ENCODE data around the gene LINGO1. TPM values are rescaled to one million over a fixed set of nuclear protein-coding genes. Genes with fewer than 3 reads are reported as not detected.

LINGO1 gene
- total RNA-seq, 1 donor from 2014 or later, result 0.78 TPM

DNA sequence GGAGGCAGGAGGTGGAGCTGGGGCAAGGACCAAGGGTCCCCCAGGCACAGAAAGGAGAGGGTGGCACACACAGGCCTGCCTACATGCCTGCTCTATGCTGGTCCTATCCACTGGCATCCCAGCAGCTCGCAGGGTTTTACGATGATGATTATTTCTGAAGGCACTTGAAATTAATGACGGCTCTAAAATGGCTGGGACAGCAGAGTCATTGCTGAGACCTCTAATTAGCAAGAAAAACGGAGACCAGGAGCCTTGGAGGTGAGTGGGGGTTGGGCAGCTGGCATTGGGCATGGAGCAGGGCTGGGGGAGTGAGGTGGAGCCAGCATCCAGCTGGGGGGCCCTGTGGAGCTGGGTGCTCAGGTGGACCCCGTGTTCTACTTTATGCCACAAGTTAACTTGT, 3.5 kb upstream of the LINGO1 start:
- DNase-seq (ENCODE audit: missing footprints), result peak; percentile 11
- no peak for ATAC-seq
- intact Hi-C loops (cut with DNase I), result no loop called here

DNA sequence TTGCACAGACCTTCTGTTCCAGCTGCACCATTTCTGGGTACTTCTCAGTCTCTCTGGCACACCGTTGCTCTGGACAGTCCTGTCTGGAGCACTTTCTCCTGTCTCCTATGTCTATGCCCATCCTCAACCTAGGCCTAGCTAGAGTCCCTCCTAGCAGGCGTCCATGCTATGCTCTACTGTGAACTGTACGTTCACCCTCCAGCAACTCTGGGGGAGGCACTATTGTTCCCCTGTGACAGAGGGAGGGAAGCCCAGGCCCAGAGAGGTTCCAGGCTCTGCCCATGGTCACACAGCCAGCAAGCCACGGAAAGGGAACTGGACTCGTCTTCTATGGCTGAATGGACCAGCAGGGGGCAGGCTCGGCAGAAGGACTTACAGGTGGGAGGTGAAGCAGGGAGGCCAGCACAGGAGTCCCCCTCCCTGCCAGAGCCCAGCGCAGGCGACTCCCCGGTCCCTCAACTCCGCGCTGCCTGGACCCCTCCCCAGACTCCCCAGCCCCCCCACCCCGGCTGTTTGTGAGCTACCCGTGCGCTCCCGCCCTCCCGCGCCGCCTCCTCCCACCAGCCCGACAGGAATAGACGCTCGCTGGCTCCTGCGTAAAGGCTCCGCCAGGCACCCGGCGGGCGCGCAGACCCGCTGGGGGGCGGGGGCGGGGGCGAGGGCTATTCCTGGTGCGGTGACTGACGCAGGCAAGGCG, 1.7 kb upstream of the LINGO1 start:
- no peak for ATAC-seq

DNA sequence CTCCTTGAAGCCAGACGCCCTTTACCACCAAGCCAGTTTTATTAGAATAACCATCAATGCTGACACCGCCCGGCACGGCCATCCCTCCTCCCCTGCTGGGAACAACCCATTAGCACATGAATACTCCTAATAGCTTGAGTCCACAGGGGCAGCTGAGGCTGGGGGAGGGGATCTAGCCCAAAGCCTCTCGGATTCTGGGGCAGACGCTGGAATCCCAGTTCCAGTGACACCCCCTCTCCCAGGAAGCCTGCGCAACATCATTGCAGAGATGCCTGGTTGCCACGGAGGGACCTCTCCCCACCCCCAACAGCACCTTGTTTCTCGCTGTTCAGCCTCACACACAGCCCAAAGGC, 1.2 kb upstream of the LINGO1 start:
- DNase-seq (ENCODE audit: missing footprints) (peak; percentile 68), ATAC-seq (no peak)
- intact Hi-C loops (cut with DNase I), result loop anchor here (1.0 to 5.0 kb wide), 2 partner anchors 187 to 527 kb away; no protein-coding TSS in a partner anchor

More for the DNA sequence above, 1.7 kb upstream of the LINGO1 start:
- intact Hi-C loops (cut with DNase I), result loop anchor here (5.0 kb wide), 1 partner anchor 527 kb away; no protein-coding TSS in a partner anchor
- peak; percentile 77 for DNase-seq (ENCODE audit: missing footprints)

DNA sequence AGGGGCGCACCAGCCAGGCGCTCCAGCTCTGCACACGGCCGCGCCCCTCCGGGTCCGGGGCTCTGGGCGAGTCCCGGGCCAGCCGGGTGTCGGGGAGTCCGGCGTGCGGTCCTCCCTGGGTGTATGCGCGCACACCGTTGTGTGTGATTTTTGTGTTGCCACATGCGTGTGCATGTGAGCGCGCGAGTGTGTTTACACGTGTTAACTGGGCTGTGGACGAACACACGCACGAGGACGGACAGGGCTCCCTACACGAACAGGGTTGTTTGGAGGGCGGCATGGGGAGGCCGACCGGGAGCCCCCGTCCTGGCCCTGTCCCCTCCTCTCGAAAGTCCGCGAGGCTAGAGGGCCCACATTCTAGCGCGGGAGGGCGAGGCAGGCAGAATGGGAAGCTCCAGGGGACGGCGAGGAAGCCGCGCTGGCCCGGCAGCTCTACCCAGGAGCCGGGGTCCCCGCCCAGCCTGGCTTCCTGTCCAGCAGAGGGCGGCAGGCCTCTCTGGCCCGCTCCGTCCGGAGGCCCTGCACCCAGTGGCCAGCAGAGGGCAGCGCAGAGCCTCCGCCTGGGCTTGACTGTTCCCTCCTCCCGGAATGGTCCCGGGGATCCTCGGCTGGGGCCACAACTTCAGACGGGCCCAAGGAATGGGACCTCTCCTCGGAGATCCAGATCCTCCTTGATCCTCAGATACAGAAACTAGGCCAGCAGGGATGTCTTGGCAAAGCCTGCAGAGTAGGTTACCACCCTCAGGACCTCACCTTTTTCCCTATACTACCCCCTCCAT, 611 bp upstream of the LINGO1 start:
- intact Hi-C loops (cut with DNase I), result loop anchor here (1.0 to 5.0 kb wide), 2 partner anchors 188 to 526 kb away; no protein-coding TSS in a partner anchor
- peak; percentile 96 for ATAC-seq
- peak; percentile 94 for DNase-seq (ENCODE audit: missing footprints)

DNA sequence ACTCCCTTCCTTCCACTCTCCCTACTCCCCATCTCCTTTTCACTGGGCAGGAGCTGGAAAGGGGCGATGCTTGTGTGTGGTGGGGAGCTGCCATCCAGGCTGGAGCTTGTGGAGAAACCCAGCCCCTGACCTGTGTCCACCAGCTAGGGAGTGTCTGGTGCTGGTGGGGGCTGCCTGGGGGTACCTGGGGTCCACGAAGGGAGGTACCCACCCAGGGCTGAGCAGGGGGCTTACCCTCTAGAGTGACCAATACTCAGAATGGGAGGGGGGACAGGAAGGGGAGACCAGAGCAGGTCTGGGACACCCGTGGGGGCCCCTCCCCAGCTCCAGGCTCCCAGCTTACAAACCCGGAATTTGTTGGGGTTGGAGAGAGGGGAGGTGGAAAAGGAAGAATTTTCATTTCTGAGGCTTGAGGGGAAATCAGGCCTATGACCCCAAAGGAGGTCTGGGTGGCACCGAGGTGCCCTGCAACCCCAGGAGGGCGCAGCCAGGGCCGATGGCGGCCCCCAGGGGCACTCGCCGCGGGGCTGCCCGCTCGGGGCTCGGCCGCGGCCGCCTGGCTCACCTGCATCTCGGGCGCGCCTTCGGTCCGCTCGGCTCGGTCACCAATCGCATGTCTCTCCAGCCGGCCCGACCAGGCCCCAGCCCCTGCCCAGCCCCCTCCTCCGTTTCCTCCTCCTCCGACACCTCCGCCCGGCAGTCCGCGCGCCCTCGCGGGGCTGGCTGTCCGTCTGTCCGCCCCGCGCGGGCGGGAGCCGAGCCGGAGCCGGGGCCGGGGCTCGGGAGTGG, 773 bp downstream of the LINGO1 start:
- ATAC-seq (no peak), DNase-seq (ENCODE audit: missing footprints) (peak; percentile 53)
- intact Hi-C loops (cut with DNase I), result loop anchor here (5.0 kb wide), 1 partner anchor 525 kb away; no protein-coding TSS in a partner anchor

DNA sequence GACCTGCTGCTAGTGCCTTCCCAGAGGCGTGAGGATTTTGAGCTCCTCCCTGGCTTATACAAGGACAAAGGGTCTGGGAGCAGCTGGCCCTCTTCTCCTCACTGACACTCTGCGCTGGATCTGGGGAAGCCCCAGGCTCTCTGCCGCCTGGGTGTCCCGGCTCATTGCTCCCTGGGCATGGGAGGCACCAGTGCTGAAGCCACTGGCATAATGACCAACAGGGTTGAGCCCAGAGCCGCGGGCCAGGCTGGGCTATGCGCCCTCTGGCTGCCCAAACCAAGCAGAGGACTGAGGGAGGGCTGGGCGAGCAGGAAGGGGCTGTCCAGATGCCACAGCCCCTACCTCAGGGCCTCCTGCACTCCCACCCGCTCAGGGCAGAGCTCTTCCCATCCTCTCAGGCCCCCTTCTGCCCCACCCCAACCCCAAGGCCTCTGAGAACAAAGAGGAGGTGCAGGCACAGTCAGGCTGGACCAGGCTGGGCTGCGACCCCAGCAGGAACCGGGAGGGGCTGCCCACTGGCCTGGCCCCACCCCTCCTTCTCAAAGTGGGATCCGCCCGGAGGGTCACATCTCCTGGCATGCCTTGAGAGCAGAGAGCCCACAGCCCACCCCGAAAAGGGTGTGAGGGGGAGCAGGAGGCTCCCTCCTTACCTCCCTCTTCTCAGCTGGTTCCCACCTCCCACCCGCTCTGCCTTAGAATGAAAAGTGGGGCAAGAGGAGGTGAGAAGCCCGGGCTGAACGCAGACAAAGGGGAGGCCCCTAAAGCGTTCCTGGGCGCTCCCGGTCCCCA, 1.6 kb downstream of the LINGO1 start:
- ATAC-seq (no peak), DNase-seq (ENCODE audit: missing footprints) (peak; percentile 46)
- intact Hi-C loops (cut with DNase I), result loop anchor here (5.0 kb wide), 1 partner anchor 524 kb away; no protein-coding TSS in a partner anchor

DNA sequence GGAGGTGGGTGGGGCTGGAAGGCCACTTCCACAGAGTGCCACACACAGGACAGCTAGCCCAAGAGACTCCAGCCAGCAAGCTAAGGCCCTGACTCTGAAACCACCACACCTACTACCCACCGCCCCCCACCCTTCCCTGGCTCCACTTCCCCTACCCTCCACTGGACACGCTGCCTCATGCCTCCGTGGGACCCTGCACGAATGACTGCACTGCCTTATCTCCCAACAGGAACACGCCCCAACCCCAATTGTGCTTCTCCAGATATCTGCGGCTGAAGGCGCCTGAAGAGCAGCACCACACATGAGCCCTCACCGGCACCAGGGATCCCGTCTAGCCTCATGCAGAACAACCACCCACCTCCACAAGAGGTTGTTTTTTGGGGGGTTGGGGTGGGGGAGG, 2.7 kb downstream of the LINGO1 start:
- ATAC-seq (no peak), DNase-seq (ENCODE audit: missing footprints) (peak; percentile 17)
- intact Hi-C loops (cut with DNase I), result loop anchor here (5.0 kb wide), 1 partner anchor 523 kb away; no protein-coding TSS in a partner anchor

DNA sequence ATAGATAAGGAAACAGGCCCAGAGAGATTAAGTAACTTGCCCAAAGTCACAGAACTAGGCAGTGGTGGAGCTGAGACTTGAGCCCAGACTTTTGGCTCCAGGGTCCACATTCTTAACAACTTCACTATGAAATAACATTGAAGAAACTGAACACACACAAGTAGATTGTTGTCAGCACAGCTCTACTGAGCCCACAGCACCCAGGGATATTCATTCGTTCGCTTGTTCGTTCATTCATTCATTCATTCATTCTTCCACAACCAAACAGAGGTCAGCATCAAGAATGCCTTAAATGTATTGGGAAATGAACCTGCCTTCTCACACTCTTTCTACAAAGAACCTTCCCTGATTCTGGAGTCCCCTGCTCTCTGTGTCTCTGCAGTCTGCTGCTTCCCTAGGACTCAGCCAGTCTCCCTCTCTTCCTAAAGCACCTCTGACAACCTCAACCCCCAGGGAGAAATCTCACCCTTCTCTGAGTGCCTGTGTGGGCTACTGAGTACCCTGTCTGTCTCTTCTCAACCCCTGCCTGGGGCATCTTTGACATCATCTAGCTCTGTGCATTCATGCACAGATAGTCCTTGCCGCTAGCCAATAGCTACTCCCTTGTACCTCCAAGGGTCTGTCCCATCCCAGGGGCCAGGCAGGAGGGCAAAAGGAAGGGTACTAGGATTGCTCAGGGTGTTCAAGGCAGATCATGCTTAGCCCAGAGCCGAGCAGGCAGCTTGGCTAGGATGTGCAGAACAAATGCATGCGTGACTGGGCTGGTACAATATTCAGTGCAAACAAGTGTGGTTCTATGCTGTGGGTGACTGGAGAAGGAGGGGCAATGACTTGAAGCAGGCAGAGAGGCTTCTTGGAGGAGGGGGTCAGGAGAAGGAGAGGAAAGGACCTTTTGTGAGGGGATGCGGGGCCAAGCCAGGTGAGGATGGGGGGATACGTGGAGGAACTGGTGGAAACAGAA, 3.4 kb downstream of the LINGO1 start:
- intact Hi-C loops (cut with DNase I), result loop anchor here (5.0 kb wide), 1 partner anchor 522 kb away; no protein-coding TSS in a partner anchor
- ATAC-seq (no peak), DNase-seq (ENCODE audit: missing footprints) (no peak)

DNA sequence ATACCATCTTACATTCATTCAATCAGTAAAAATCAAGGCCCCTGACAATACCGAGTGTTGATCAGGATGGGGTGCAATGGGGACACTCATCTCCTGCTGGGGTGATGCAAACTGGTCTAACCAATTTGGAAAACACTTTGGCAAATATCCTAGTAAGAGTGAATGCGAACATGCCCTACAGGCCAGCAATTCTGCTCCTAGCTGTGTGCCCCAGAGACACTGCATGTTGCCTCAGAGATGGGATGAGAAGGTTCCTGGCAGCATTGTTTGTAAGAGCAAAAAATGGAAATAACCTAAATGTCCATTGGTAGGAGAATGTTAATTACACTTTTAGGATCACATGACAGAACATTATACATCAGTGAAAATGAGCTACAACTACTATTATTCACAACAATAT, 4.7 kb downstream of the LINGO1 start:
- no peak for DNase-seq (ENCODE audit: missing footprints)
- ATAC-seq, result no peak

DNA sequence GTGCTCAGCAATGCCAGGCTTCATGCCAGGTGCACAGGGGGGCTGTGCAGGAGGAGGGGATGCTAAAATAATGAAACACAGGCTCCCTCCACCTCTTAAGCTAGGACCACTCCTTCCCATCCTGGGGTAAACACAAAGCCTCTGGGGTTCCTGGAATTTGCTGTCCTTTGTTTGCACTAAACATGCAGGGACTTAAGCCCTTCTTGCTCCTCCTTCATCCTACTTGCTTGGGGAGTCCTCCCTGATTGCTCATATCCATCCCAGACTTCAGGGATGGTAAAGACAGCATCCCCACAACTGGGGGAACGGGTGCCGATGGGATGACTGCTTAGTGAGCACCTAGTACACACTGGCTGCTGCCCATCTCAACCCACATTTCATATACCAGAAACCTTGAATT, 5.1 kb downstream of the LINGO1 start:
- ATAC-seq (no peak), DNase-seq (ENCODE audit: missing footprints) (no peak)
- intact Hi-C loops (cut with DNase I), result no loop called here

More for the DNA sequence above, 4.7 kb downstream of the LINGO1 start:
- intact Hi-C loops (cut with DNase I), result no loop called here

DNA sequence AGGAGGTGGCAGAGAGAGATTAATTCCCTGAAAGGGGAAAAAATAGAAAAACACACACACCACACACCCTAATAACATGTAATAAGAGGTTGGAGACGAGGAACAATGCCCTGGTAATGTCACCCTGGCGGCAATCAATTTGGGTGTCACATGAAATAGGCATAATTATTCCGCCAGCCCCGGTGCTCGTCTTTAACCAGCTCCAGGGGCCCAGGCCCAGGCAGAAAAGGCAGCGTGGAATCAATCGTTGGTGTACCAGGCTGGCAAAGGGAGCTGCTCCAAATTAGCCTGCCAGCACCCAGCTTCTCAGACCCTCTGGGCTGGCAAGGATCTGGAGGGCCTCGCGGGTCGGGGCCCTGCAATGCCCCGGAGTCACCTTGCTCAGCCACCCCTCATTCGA, 5.6 kb downstream of the LINGO1 start:
- ATAC-seq, result no peak
- intact Hi-C loops (cut with DNase I), result no loop called here
- DNase-seq (ENCODE audit: missing footprints), result no peak

DNA sequence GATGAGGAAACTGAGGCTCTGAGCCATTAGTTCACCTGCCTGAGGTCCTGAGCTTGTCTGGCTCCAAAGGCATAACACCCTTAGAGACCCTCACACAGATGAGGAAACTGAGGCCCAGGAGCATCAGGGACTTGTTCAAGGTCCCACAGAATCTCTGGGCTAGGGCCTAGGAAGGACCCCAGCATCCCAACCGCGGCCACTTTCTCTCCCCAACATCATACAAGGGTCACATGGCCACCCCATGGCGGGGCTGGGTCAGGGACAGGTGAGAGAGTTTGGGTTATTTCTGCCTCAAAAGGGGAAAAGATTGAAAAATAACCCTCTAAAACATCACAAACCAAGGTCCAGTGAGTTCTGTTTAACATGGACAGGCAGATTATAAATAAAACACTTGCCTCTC, 6.7 kb downstream of the LINGO1 start:
- DNase-seq (ENCODE audit: missing footprints), result peak; percentile 65
- intact Hi-C loops (cut with DNase I), result no loop called here

DNA sequence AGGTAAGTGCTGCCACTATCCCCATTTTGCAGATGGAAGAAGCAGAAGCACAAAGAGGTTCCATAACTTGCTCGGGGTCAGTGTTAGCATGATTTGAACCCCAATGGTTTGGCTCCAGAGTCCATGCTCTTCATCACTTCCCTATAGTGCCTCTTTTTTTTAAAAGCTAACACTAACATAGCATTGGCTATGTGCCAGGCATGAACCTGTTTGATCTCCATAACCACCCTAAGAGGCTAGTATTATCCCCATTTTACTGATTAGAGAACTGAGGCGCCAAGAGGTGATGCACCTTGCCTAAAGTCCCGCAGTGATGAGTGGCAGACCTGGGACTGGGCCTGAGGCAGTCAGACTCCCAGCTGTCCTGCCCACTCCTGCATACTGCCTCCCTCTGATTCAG, 7.3 kb downstream of the LINGO1 start:
- DNase-seq (ENCODE audit: missing footprints) (no peak), ATAC-seq (no peak)
- intact Hi-C loops (cut with DNase I), result no loop called here

More for the DNA sequence above, 6.7 kb downstream of the LINGO1 start:
- ATAC-seq, result no peak

DNA sequence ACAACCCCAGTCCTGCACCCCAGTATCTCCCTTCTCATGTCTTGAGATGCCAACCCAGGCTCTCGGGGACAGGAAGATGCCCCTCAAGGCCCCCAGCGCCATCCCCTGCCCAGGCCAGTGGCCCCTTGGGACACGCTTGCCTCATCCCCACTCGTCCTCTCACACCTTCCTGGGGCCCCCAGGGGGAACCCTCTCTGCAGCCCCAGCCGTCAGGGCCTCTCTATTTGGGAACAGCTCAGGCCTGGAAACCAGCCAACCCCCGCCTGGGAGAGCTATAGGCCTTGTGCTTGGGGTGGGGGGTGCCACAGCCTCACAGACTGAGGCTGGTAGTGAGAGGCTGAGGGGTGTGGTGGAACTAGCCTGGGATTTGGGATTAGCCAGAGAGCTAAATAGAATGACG, 7.8 kb downstream of the LINGO1 start:
- intact Hi-C loops (cut with DNase I), result no loop called here
- ATAC-seq (no peak), DNase-seq (ENCODE audit: missing footprints) (peak; percentile 61)

DNA sequence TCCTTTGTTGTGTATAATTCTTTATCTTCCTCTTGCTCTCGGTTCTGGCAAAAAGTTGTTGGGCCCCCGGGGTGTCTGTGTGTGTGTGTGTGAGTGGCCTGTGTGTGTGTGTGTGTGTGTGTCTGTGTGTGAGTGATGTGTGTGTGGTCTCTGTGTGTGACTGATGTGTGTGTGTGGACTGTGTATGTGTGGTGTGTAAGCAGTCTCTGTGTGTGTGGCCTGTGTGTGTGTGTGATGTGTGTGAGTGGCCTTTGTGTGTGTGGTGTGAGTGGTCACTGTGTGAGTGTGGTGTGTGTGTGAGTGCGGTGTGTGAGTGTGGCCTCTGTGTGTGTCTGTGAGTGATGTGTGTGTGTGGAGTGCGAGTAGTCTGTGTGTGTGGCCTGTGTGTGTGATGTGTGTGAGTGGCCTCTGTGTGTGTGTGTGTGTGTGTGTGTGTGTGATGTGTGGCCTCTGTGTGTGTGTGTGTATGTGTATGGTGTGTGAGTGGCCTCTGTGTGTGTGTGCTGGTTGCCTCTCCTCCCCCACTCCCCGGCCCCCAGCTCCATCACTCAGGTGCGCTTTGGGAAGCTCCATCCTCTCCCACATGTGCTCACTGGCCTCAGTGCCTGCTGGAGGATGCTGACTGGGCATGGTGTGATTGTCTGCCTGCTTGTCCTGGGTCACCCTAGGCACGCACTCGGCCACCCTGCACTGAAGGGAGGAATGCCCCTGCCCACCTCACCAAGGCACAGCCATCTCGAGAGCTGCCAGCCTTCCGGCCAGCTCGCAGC, 8.8 kb downstream of the LINGO1 start:
- DNase-seq (ENCODE audit: missing footprints) (peak; percentile 45), ATAC-seq (no peak)

DNA sequence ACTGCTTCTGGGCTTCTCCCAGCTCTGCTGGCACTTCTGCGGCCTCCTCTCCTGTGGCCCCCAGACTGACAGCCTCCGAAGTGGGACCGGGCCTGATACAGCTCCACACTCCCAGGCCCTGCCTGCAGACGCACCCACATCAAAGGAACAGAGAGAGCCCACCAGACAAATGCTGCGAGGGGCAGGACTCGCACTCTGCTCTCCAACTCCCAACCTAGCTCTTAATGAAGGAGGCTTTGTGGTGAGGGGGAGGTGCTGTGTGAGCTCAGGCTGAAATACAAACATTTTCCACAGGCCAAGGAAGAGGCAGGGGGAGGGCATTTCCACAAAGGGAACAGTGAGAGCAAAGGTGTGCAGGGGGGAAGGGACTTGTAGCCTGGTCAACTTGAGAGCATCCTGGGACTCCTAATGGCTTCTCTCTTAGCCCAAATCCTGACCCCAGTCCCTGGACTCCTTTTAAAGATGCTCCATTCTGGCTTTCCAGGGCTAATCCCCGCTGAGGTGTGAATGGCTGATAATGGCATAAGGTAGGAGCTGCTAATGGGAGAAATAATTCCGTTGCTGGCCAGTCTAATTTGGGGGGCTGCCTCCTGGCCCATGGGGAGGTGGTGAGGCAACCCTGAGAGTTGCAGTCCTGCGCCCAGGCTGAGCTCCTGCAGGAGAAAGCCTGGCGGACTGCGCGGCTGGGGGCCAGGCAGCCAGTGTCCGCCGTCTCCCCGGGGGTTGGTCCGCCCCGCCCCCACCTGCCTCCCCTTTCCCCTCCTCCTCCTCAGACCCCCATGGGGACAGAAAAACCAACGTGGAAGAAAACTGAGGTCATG, 9.6 kb downstream of the LINGO1 start:
- intact Hi-C loops (cut with DNase I), result no loop called here
- DNase-seq (ENCODE audit: missing footprints) (peak; percentile 42), ATAC-seq (no peak)

More for the DNA sequence above, 8.8 kb downstream of the LINGO1 start:
- intact Hi-C loops (cut with DNase I), result no loop called here

Data from Right ventricle myocardium inferior (tissue), 1 donor.